Natural killer cell (primary cell): Measurements from ENCODE around the gene CBS. TPM values are rescaled to one million over a fixed set of nuclear protein-coding genes. Genes with fewer than 3 reads are reported as not detected.
"Not testable (repeated sequence)": the region's sequence is repeated elsewhere in the genome, so short reads cannot be mapped to it uniquely, and the experiment has no call there.

ENCODE experiments used
- ATAC-seq, 3 donors: fragments of 150-1000 bp in 2 of 3; fragments of 200-7000 bp in 1 of 3; cut with Tn5 transposase; 1 replicate in 1 of 3; 2 replicates in 2 of 3; pipeline ENCODE4 v1.10.0; 2021; ENCODE audit warnings: mild to moderate bottlenecking in 2 of 3, moderate library complexity in 2 of 3
- DNase-seq, 2 donors: peaks; one replicate each; pipeline versions ENCODE4 v3.0.0 to v3.0.0-alpha.2; 2013 to 2021; ENCODE audit warnings: mixed read lengths in 1 of 2
- H3K27ac ChIP-seq: one replicate; pipeline ENCODE4 v1.5.1; 2013; ENCODE audit warnings: mild to moderate bottlenecking, low read length
- H3K27me3 ChIP-seq: one replicate; pipeline ENCODE4 v1.6.1; 2013; ENCODE audit warnings: low read length; ENCODE audit not compliant: control insufficient read depth, insufficient read depth
- H3K36me3 ChIP-seq: one replicate; pipeline ENCODE4 v1.6.1; 2013; ENCODE audit warnings: low read length; ENCODE audit not compliant: control insufficient read depth, insufficient read depth
- H3K4me1 ChIP-seq: one replicate; pipeline ENCODE4 v1.6.1; 2013; ENCODE audit warnings: low read length; ENCODE audit not compliant: control insufficient read depth, insufficient read depth
- H3K4me3 ChIP-seq: one replicate; pipeline ENCODE4 v1.5.1; 2013; ENCODE audit warnings: low read length
- H3K9me3 ChIP-seq: one replicate; pipeline ENCODE4 v1.6.1; 2013; ENCODE audit warnings: low read length; ENCODE audit not compliant: control insufficient read depth, insufficient read depth
- H3K27ac Mint-ChIP-seq, 2 donors: one replicate each; pipeline ENCODE4 v1.8.0; 2022; ENCODE audit warnings: mild to moderate bottlenecking in 2 of 2, mixed read lengths in 2 of 2, moderate library complexity in 1 of 2
- H3K27me3 Mint-ChIP-seq, 2 donors: one replicate each; pipeline ENCODE4 v1.8.0; 2022; ENCODE audit warnings: low read depth in 2 of 2, mixed read lengths in 2 of 2
- H3K36me3 Mint-ChIP-seq: one replicate; pipeline ENCODE4 v1.8.0; 2022; ENCODE audit warnings: mixed read lengths
- H3K4me1 Mint-ChIP-seq, 2 donors: one replicate each; pipeline ENCODE4 v1.8.0; 2022; ENCODE audit warnings: mixed read lengths in 2 of 2
- H3K4me3 Mint-ChIP-seq: one replicate; pipeline ENCODE4 v1.8.0; 2022; ENCODE audit warnings: mild to moderate bottlenecking, moderate library complexity, mixed read lengths
- H3K9me3 Mint-ChIP-seq, 2 donors: one replicate each; pipeline ENCODE4 v1.8.0; 2022; ENCODE audit warnings: mixed read lengths in 2 of 2
- WGBS: methylation state at CpG from one replicate; pipeline ENCODE4 v1.1.7; 2013; ENCODE audit warnings: missing lambda C conversion rate; ENCODE audit not compliant: insufficient coverage; 5-methylcytosine and 5-hydroxymethylcytosine counted together
- intact Hi-C: fragments of 100-400 bp; cut with micrococcal nuclease; formaldehyde crosslinking; loops from one replicate; pipeline ENCODE4 v1.14.2; 2022
- total RNA-seq, 4 donors: library from RNA; stranded (reverse); fragments of 120-200 nt in 1 of 4; gene quantifications; one replicate each; pipeline versions ENCODE4 v1.2.3 to v1.2.4, GENCODE V29; 2013 to 2022

The CBS gene
- total RNA-seq: under 1 TPM in 2 of 3 donors, not detected in 1; 0.58 to 0.84 TPM
- not detected for total RNA-seq (2013)

DNA sequence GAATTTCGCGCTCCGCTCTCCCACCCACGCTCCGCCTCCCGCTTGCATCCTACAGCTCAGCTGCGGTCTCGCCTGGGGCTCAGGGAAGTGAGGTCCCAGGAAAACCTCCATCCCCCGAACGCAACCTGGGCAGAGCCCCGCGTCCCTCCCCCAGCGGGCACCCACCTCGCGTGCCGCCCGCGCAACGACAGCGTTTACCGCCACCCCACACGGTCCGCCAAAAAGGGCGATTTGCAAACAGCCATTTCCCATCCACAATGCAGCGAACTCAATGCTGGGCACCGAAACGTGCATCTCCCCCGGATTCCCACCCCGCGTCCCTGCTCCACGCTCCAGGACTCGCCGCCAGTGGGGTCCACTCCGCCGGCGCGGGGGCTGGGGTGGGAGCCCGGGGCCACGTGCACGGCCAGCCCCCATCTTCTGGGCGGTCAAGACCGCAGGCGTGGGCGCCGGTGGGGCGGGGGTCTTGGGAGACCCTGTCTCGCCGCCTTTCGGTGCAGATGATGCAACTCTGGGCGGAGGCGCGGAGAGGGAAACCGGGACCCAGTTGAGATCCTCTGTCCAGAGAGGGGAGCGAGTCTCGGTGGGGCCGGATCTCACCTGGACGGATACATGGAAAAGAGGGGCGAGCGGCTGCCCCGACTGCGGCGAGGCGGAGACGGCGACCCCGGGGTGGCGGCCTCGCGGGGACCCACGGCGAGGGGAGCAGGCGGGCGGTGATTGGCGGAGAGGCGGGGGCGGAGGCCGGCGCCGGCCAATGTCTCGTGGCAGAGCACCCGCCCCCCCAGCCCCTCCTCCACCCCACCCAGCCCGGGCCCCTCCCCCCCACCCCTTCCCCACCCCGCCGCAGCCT, at the start of gene CBS:
Gene CBS, minus strand, starts transcription at position 666 of the 853 bp plus-strand sequence. CDS start 3,642 bp downstream, outside the sequence.
- H3K36me3 ChIP-seq, H3K27ac ChIP-seq, H3K4me1 ChIP-seq, H3K36me3 Mint-ChIP-seq, H3K27ac Mint-ChIP-seq, H3K27me3 ChIP-seq, H3K9me3 Mint-ChIP-seq, H3K4me1 Mint-ChIP-seq, intact Hi-C loops, ATAC-seq, DNase-seq, H3K27me3 Mint-ChIP-seq, H3K4me3 ChIP-seq, H3K9me3 ChIP-seq, H3K4me3 Mint-ChIP-seq: not testable (repeated sequence)
- WGBS: no CpG with 5 or more reads among the region's 84 CpGs

DNA sequence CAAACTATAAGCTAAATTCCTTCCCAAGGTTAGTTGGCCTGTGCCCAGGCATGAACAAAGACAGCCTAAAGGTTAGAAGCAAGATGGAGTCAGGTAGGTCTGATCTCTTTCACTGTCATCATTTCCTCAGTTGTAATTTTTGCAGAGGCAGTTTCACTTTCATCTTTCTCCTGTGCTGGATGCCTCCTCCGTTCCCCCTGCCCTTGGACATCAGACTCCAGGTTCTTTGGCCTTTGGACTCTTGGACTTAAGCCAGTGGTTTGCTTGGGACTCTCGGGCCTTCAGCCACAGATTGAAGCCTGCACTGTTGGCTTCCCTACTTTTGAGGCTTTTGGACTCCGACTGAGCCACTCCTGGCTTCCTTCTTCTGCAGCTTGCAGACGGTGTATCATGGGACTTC, 40.3 kb upstream of the CBS start:
- intact Hi-C loops, H3K9me3 ChIP-seq, H3K27ac Mint-ChIP-seq, H3K27ac ChIP-seq, ATAC-seq, H3K36me3 Mint-ChIP-seq, H3K4me3 Mint-ChIP-seq, H3K27me3 ChIP-seq, H3K4me1 Mint-ChIP-seq, H3K36me3 ChIP-seq, DNase-seq, H3K4me3 ChIP-seq, H3K4me1 ChIP-seq, H3K9me3 Mint-ChIP-seq, H3K27me3 Mint-ChIP-seq: not testable (repeated sequence)
- no CpG with 5 or more reads among the region's 4 CpGs for WGBS

DNA sequence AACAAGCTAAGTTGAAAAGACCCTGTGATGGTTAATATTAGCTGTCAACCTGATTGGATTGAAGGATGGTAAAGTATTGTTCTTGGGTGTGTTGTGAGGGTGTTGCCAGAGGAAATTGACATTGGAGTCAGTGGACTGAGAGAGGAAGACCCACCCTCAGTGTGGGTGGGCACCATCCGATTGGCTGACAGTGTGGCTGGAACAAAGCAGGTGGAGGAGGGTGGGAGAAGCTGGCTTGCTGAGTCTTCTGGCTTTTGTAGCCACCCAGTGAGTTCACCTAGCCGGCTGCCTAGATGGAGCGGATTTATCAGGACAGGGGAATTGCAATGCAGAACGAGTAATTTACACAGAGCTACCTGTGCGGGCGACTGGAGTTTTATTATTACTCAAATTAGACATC, 38.8 kb upstream of the CBS start:
- H3K36me3 Mint-ChIP-seq, H3K4me3 ChIP-seq, H3K4me1 Mint-ChIP-seq, H3K9me3 Mint-ChIP-seq, ATAC-seq, DNase-seq, H3K4me3 Mint-ChIP-seq, H3K27ac Mint-ChIP-seq, H3K4me1 ChIP-seq, H3K36me3 ChIP-seq, H3K9me3 ChIP-seq, intact Hi-C loops, H3K27ac ChIP-seq, H3K27me3 ChIP-seq, H3K27me3 Mint-ChIP-seq: not testable (repeated sequence)
- WGBS: no CpG with 5 or more reads among the region's 6 CpGs

DNA sequence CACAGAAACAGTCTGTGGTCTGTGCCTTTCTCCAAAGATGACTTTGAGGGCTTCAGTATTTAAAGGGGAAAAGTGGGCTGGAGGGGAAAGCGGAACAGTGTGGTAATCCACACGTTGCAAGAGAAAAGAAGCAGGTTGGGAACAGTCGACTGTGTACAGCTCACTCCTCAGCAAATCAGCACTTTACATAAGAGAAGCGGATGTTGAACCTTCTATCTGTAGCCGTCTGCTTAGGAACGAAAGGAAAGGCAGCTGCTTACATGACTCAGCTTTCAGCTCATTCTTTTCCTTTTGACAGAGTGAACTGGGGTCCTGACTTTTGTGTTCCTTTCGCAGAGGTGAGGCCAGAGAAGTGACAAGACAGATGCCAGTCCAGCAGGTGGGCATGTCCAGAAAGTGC, 33.4 kb upstream of the CBS start:
- H3K4me3 Mint-ChIP-seq, H3K27me3 Mint-ChIP-seq, H3K4me1 Mint-ChIP-seq, H3K27ac ChIP-seq, H3K27ac Mint-ChIP-seq, H3K9me3 Mint-ChIP-seq, intact Hi-C loops, H3K9me3 ChIP-seq, H3K4me1 ChIP-seq, H3K36me3 ChIP-seq, DNase-seq, H3K27me3 ChIP-seq, H3K4me3 ChIP-seq, H3K36me3 Mint-ChIP-seq, ATAC-seq: not testable (repeated sequence)
- WGBS: no CpG with 5 or more reads among the region's 7 CpGs

DNA sequence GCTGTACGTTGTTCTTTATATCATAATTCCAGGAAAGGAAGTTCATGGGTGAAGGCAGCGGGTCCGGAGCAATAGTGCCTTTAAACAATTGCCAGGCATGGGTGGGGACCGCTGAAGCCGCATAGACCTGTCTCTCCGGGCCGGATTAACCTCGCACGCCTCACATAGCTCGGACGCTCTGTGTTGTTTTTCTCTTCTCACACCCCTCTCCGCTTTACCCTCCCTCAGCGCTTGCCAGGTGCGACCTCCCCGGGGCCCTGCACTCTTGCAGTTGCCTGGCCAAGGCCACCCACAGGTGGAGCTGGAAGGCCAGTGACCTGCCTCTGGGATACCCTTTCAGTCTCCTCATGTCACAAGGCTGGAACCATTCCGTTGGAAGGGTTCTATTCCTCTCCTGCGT, 32.5 kb upstream of the CBS start:
- H3K36me3 Mint-ChIP-seq, H3K9me3 Mint-ChIP-seq, H3K27me3 Mint-ChIP-seq, H3K36me3 ChIP-seq, H3K27ac ChIP-seq, H3K4me3 Mint-ChIP-seq, ATAC-seq, H3K4me3 ChIP-seq, H3K4me1 ChIP-seq, intact Hi-C loops, H3K4me1 Mint-ChIP-seq, H3K27ac Mint-ChIP-seq, H3K27me3 ChIP-seq, H3K9me3 ChIP-seq, DNase-seq: not testable (repeated sequence)
- no CpG with 5 or more reads among the region's 17 CpGs for WGBS

DNA sequence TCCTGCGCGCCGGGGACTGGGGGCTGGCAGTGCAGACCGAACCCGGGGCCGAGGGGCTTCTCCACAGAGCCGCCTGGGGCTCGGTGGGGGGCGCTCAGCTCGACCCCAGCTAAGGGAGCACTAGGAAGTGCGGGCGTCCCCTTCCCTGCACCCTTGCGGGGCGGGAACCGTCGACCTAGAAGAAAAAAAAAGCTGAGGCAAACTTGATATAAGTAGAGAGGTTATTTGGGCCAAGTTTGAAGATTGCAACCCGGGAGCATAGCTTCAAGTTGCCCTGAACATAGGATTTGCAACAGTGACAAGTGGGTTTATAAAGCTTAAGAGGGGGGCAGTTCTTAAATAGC, 32.1 kb upstream of the CBS start:
- no CpG with 5 or more reads among the region's 17 CpGs for WGBS
- peak in 1 of 3 donors; percentile 7 for ATAC-seq
- H3K4me3 Mint-ChIP-seq, H3K27me3 ChIP-seq, H3K27me3 Mint-ChIP-seq, H3K4me3 ChIP-seq, intact Hi-C loops, H3K36me3 ChIP-seq, H3K4me1 Mint-ChIP-seq, H3K9me3 ChIP-seq, H3K27ac ChIP-seq, H3K9me3 Mint-ChIP-seq, H3K27ac Mint-ChIP-seq, H3K4me1 ChIP-seq, DNase-seq, H3K36me3 Mint-ChIP-seq: not testable (repeated sequence)

DNA sequence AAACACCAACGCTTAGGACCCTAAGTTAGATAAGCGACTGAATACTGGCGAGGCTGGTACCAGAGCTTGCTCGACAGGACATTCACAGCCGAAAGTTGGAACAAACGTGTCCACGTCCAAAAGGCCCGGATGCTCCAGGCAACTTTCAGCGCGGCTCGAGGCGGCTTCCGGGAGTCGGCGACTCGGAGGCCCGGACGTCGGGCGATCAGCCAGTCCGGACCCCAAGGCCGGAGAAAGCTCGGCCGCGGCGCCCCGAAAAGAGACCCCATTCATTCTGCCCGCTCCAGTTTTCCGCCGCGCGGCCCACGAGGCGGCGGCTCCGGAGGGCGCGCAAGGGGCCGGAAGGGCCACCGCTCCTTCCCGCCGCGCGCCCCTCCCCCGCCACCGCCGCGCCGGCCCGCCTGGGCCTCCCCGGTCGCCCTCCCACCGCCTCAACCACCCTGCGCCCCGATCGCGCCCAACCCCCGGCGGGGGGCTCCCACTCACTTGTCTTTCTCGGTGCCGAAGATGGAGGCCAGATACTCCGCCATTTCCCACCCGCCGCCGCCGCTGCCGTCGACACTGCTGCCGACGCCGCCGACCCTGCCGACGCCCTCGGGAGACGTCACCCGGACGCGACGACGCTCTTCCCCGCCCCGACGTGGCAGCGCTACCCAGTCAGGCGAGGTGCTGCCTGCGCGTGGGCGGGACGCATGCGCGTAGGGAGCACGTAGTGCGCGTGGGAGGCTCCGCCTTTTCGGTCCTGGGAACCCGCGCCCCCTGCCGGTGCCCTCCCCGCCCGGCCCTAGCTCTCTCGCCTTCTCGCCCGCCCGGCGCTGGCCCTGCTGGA, 31.5 kb upstream of the CBS start, which contains the start of gene U2AF1:
Gene U2AF1, minus strand, starts transcription at position 606 of the 829 bp plus-strand sequence. Its CDS starts 76 bp downstream, at position 530.
- H3K36me3 ChIP-seq, H3K4me1 ChIP-seq, H3K9me3 Mint-ChIP-seq, H3K36me3 Mint-ChIP-seq, H3K27me3 Mint-ChIP-seq, H3K27me3 ChIP-seq, H3K27ac Mint-ChIP-seq, intact Hi-C loops, H3K9me3 ChIP-seq, H3K4me1 Mint-ChIP-seq: not testable (repeated sequence)
- peak within 1 kb of the TSS; percentile 61 for H3K4me3 ChIP-seq
- H3K27ac ChIP-seq: peak within 1 kb of the TSS; percentile 82
- ATAC-seq (peak; percentile 94 to 97 (median 97)), DNase-seq (peak in 1 of 2 donors; percentile 35)
- WGBS: 0% methylated on average over 43 of the region's 107 CpGs
- peak within 1 kb of the TSS; percentile 65 for H3K4me3 Mint-ChIP-seq
